H1 (cell line): ENCODE data around the gene GPATCH2L. TPM values are rescaled to one million over a fixed set of nuclear protein-coding genes. Genes with fewer than 3 reads are reported as not detected.

ENCODE experiments used
- CTCF ChIA-PET: fragments of 300-600 bp; sonication (Branson Sonifier 250); formaldehyde crosslinking; loops from one replicate; lab custom pipeline; 2021; ENCODE audit not compliant: partially characterized antibody; lab: Charles Lee
- POLR2A ChIA-PET: fragments of 300-600 bp; sonication (Branson Sonifier 250); formaldehyde crosslinking; loops from one replicate; lab custom pipeline; 2021; ENCODE audit warnings: inconsistent platforms; ENCODE audit not compliant: partially characterized antibody; lab: Charles Lee
- DNase-seq, 2 experiments: peaks; one replicate each; pipeline versions ENCODE4 v3.0.0 to v3.0.0-alpha.2; 2010 to 2022; ENCODE audit warnings: low spot score in 2 of 2, low read depth in 1 of 2, mixed read lengths in 1 of 2
- FAIRE-seq: peaks from 2 replicates; lab custom pipeline; 2011; peaks lifted over from hg19 to GRCh38; lab: Jason Lieb, UNC
- H2AFZ ChIP-seq: 2 replicates; pipeline ENCODE4 v1.8.1; 2012; ENCODE audit warnings: low read length, inconsistent platforms
- H2AK5ac ChIP-seq: 2 replicates; pipeline ENCODE4 v1.6.1; 2013; ENCODE audit warnings: low read depth, low read length
- H2BK120ac ChIP-seq: replicated peaks from 2 replicates; pipeline ENCODE3; 2013; ENCODE audit warnings: low read depth, low read length, inconsistent platforms
- H2BK12ac ChIP-seq: 2 replicates; pipeline ENCODE4 v1.6.1; 2013; ENCODE audit warnings: low read depth, low read length
- H2BK15ac ChIP-seq: 2 replicates; pipeline ENCODE4 v1.6.1; 2013; ENCODE audit warnings: low read length
- H2BK20ac ChIP-seq: 2 replicates; pipeline ENCODE4 v1.6.1; 2013; ENCODE audit warnings: low read length
- H2BK5ac ChIP-seq: 2 replicates; pipeline ENCODE4 v1.6.1; 2013; ENCODE audit warnings: low read depth, low read length
- H3K14ac ChIP-seq: 2 replicates; pipeline ENCODE4 v1.6.1; 2013; ENCODE audit warnings: inconsistent platforms; ENCODE audit not compliant: insufficient read length
- H3K18ac ChIP-seq: 2 replicates; pipeline ENCODE4 v1.6.1; 2013; ENCODE audit warnings: low read length; ENCODE audit errors: extremely low read depth
- H3K23ac ChIP-seq: 2 replicates; pipeline ENCODE4 v1.6.1; 2013; ENCODE audit warnings: inconsistent platforms; ENCODE audit not compliant: insufficient read length
- H3K23me2 ChIP-seq: 2 replicates; pipeline ENCODE4 v1.6.1; 2013; ENCODE audit warnings: low read depth, low read length
- H3K27ac ChIP-seq: 2 replicates; pipeline ENCODE4 v1.6.1; 2011; ENCODE audit warnings: low read depth, low read length, inconsistent platforms
- H3K27me3 ChIP-seq, 4 experiments: replicated peaks in 1 of 4; 1 replicate in 1 of 4; 2 replicates in 3 of 4; pipeline versions ENCODE4 v1.6.1 to v1.8.1; 2011 to 2013; ENCODE audit warnings: low read length in 3 of 4, mild to moderate bottlenecking in 3 of 4, inconsistent platforms in 2 of 4, mixed read lengths in 2 of 4, moderate library complexity in 1 of 4; ENCODE audit not compliant: control insufficient read depth in 3 of 4, insufficient read depth in 3 of 4; ENCODE audit errors: extremely low read depth in 1 of 4
- H3K36me3 ChIP-seq, 4 experiments: 2 replicates each; pipeline versions ENCODE4 v1.6.1 to v1.8.1; 2011 to 2013; ENCODE audit warnings: mild to moderate bottlenecking in 4 of 4, low read length in 3 of 4, moderate library complexity in 2 of 4, control low read depth in 1 of 4, inconsistent platforms in 1 of 4; ENCODE audit not compliant: insufficient read depth in 4 of 4, control insufficient read depth in 2 of 4
- H3K4ac ChIP-seq: replicated peaks from 2 replicates; pipeline ENCODE3; 2013; ENCODE audit warnings: low read length, low read depth, mixed read lengths, inconsistent platforms; ENCODE audit not compliant: insufficient read length
- H3K4me1 ChIP-seq, 4 experiments: replicated peaks in 1 of 4; 1 replicate in 1 of 4; 2 replicates in 3 of 4; pipeline versions ENCODE4 v1.6.1 to v1.8.1; 2011 to 2013; ENCODE audit warnings: low read length in 3 of 4, inconsistent platforms in 2 of 4, mixed read lengths in 1 of 4; ENCODE audit not compliant: insufficient read depth in 4 of 4, control insufficient read depth in 3 of 4
- H3K4me2 ChIP-seq, 2 experiments: 2 replicates each; pipeline versions ENCODE4 v1.6.1 to v1.8.1; 2011 to 2013; ENCODE audit warnings: low read depth in 2 of 2, low read length in 2 of 2, control low read depth in 1 of 2, inconsistent platforms in 1 of 2, mild to moderate bottlenecking in 1 of 2; ENCODE audit not compliant: insufficient read depth in 1 of 2
- H3K4me3 ChIP-seq, 4 experiments: fragments of 200-600, 300-600 bp in 1 of 4; sonication (generic), shearing (Covaris generic), sonication (Bioruptor Twin) in 1 of 4; 2 replicates each; pipeline versions ENCODE4 v1.5.1 to v1.8.1; 2011 to 2016; ENCODE audit warnings: low read length in 4 of 4, low read depth in 3 of 4, control low read depth in 2 of 4, inconsistent platforms in 2 of 4, mild to moderate bottlenecking in 2 of 4, mixed read lengths in 1 of 4, moderate library complexity in 1 of 4; ENCODE audit not compliant: insufficient read depth in 2 of 4; ENCODE audit errors: extremely low read depth in 1 of 4
- H3K56ac ChIP-seq: replicated peaks from 2 replicates; pipeline ENCODE3; 2013; ENCODE audit warnings: low read depth, mild to moderate bottlenecking, mixed read lengths, low read length, inconsistent platforms; ENCODE audit not compliant: insufficient read length
- H3K79me1 ChIP-seq: 2 replicates; pipeline ENCODE4 v1.6.1; 2013; ENCODE audit warnings: low read depth, low read length, control low read depth
- H3K79me2 ChIP-seq, 2 experiments: 2 replicates each; pipeline versions ENCODE4 v1.6.1 to v1.8.1; 2012 to 2013; ENCODE audit warnings: low read length in 2 of 2, mild to moderate bottlenecking in 2 of 2, inconsistent platforms in 1 of 2; ENCODE audit not compliant: insufficient read depth in 2 of 2, control insufficient read depth in 1 of 2
- H3K9ac ChIP-seq, 4 experiments: replicated peaks in 1 of 4; 1 replicate in 1 of 4; 2 replicates in 3 of 4; pipeline versions ENCODE4 v1.6.1 to v1.8.1; 2011 to 2013; ENCODE audit warnings: low read depth in 3 of 4, low read length in 3 of 4, control low read depth in 2 of 4, mild to moderate bottlenecking in 2 of 4, moderate library complexity in 2 of 4, inconsistent platforms in 1 of 4; ENCODE audit errors: extremely low read depth in 1 of 4
- H3K9me3 ChIP-seq, 2 experiments: 2 replicates each; pipeline versions ENCODE4 v1.6.1 to v1.8.1; 2012 to 2013; ENCODE audit warnings: mild to moderate bottlenecking in 2 of 2, moderate library complexity in 2 of 2, control low read depth in 1 of 2, inconsistent platforms in 1 of 2, low read depth in 1 of 2, low read length in 1 of 2, mixed read lengths in 1 of 2; ENCODE audit not compliant: insufficient read depth in 2 of 2
- H4K20me1 ChIP-seq, 2 experiments: replicated peaks in 1 of 2; 2 replicates each; pipeline versions ENCODE3 to v1.8.1; 2011 to 2013; ENCODE audit warnings: inconsistent platforms in 2 of 2, low read length in 2 of 2, mild to moderate bottlenecking in 1 of 2; ENCODE audit not compliant: insufficient read depth in 2 of 2, control insufficient read depth in 1 of 2
- H4K5ac ChIP-seq: 2 replicates; pipeline ENCODE4 v1.6.1; 2013; ENCODE audit warnings: low read length, low read depth, mixed read lengths, inconsistent platforms; ENCODE audit not compliant: insufficient read length
- H4K8ac ChIP-seq: 2 replicates; pipeline ENCODE4 v1.8.0; 2013; ENCODE audit warnings: mild to moderate bottlenecking, moderate library complexity, low read length, inconsistent platforms; ENCODE audit not compliant: insufficient read depth; ENCODE audit errors: extremely low read depth
- H4K91ac ChIP-seq: replicated peaks from 2 replicates; pipeline ENCODE3; 2013; ENCODE audit warnings: low read length, mixed read lengths, inconsistent platforms; ENCODE audit not compliant: insufficient read length
- CREB1 ChIP-seq: IDR thresholded peaks from 2 replicates; pipeline ENCODE4 v1.6.1; 2012; ENCODE audit warnings: inconsistent platforms
- HDAC2 ChIP-seq, 2 experiments: fragments of 300-600 bp in 1 of 2; sonication (generic) in 1 of 2; IDR thresholded peaks; 2 replicates each; pipeline ENCODE4 v1.6.1; 2011 to 2012; ENCODE audit warnings: low read depth in 2 of 2, low read length in 2 of 2, mild to moderate bottlenecking in 2 of 2, moderate library complexity in 2 of 2, borderline replicate concordance in 1 of 2, inconsistent platforms in 1 of 2
- HDAC6 ChIP-seq: IDR thresholded peaks from one replicate; pipeline ENCODE4 v1.7.1; 2012; ENCODE audit warnings: low read depth, mild to moderate bottlenecking, inconsistent platforms, low read length, moderate library complexity
- POU5F1 ChIP-seq: IDR thresholded peaks from 2 replicates; pipeline ENCODE4 v1.6.1; 2011; ENCODE audit warnings: low read depth, mild to moderate bottlenecking, low read length, moderate library complexity
- RAD21 ChIP-seq, 2 experiments: IDR thresholded peaks in 1 of 2; conservative IDR thresholded peaks in 1 of 2; 2 replicates each; pipeline ENCODE4 v1.6.1; 2011; ENCODE audit warnings: low read depth in 2 of 2, low read length in 2 of 2, improper control_type of control experiment in 1 of 2, inconsistent platforms in 1 of 2, mild to moderate bottlenecking in 1 of 2, moderate library complexity in 1 of 2
- RBBP5 ChIP-seq: IDR thresholded peaks from 2 replicates; pipeline ENCODE4 v1.7.1; 2012; ENCODE audit warnings: low read depth, mild to moderate bottlenecking, inconsistent platforms, low read length, moderate library complexity, borderline replicate concordance
- RFX5 ChIP-seq: IDR thresholded peaks from 2 replicates; pipeline ENCODE4 v1.6.1; 2011; ENCODE audit warnings: low read depth, low read length, improper control_type of control experiment, borderline replicate concordance
- RNF2 ChIP-seq: fragments of 200-900, 300-1000 bp; sonication (generic); IDR thresholded peaks from 2 replicates; pipeline ENCODE4 v1.7.1; 2016; ENCODE audit warnings: borderline replicate concordance, low read depth, mild to moderate bottlenecking, antibody characterized with exemption, low read length; ENCODE audit not compliant: poor library complexity, severe bottlenecking; ENCODE audit errors: missing control alignments
- SP2 ChIP-seq: IDR thresholded peaks from 2 replicates; pipeline ENCODE4 v1.6.1; 2012; ENCODE audit warnings: mild to moderate bottlenecking, low read length, inconsistent platforms
- TCF12 ChIP-seq: IDR thresholded peaks from 2 replicates; pipeline ENCODE4 v1.6.1; 2011; ENCODE audit warnings: low read depth, mild to moderate bottlenecking, low read length
- TEAD4 ChIP-seq: IDR thresholded peaks from 2 replicates; pipeline ENCODE4 v1.6.1; 2012; ENCODE audit warnings: low read depth, low read length, inconsistent platforms, mixed read lengths
- WGBS, 2 experiments: shearing (Covaris generic) in 1 of 2; methylation state at CpG; one replicate each; pipeline versions ENCODE4 v1.1.6 to v1.1.7; 2013 to 2015; ENCODE audit warnings: low lambda C conversion rate in 2 of 2, mixed read lengths in 2 of 2, inconsistent platforms in 1 of 2, low coverage in 1 of 2, missing lambda C conversion rate in 1 of 2; ENCODE audit not compliant: insufficient replicate concordance in 2 of 2, insufficient coverage in 1 of 2, insufficient read length in 1 of 2; ENCODE audit errors: extremely low coverage in 1 of 2, missing lambda C conversion rate in 1 of 2; 5-methylcytosine and 5-hydroxymethylcytosine counted together
- polyA plus RNA-seq, 7 experiments: library from polyadenylated mRNA; depleted of rRNA in 3 of 7; stranded (reverse) in 5 of 7; unstranded in 2 of 7; fragments of >200 nt in 5 of 7; fragments of 200-250 nt in 2 of 7; gene quantifications; 1 replicate in 5 of 7; 2 replicates in 1 of 7; 4 replicates in 1 of 7; pipeline versions ENCODE4 v1.2.1 to v1.2.3, GENCODE V29; 2011 to 2013; ENCODE audit warnings: missing spikeins in 2 of 7, mixed read lengths in 2 of 7
- total RNA-seq: library from RNA; stranded (reverse); fragmentation: NEBNext Ultra II Directional; extraction: Animal tissue kit (Norgen Biotek cat#: 25700); gene quantifications from 2 replicates; pipeline ENCODE4 v1.2.1, GENCODE V29; 2021
- TF ChIP-seq, protein P1 (sequence below): IDR thresholded peaks from 2 replicates; pipeline ENCODE4 v1.6.1; 2012; ENCODE audit warnings: inconsistent platforms

Gene GPATCH2L
- total and polyA plus RNA-seq, 2 of the 8 experiments (the other 6 are each of a cell fraction or from before 2014, with no cell fraction given) = 26.0 to 54.9 TPM

DNA sequence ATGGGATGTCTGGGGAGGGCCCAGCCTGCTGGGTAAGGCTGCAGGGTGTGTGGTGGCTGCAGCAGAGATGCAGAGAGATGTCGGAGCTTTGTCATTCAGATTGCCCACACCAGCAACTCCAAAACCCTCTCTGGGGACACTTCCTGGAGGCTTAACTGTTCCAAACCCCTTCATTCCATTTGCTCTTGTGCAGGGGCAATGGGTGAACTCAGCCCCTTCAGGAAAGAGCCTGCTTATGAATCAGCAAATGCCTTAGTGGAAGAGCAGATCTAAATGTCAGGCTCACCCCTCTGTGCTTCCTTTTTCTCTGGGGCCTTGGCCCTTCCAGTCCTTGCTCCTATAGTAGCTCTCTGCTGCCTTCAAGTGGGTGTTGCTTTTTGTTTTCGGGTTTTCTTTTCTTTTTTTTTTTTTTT lies 36.7 kb upstream of the GPATCH2L start:
- H3K9me3 ChIP-seq = no peaks in the 10 kb centered on the region
- peak overlapping the region; percentile 69 for H3K4ac ChIP-seq
- H4K91ac ChIP-seq = peak overlapping the region; percentile 97
- no peaks in the 10 kb centered on the region for H3K36me3 ChIP-seq
- H3K14ac ChIP-seq = no peak overlapping the region
- H2AFZ ChIP-seq = peak overlapping the region; percentile 54; the same call in 1 of the 2 replicates
- H2BK120ac ChIP-seq = peak overlapping the region; percentile 84
- no peak overlapping the region for H3K56ac ChIP-seq
- peaks cover 2% of the 10 kb centered on the region; the same call in 1 of the 2 replicates for H3K23me2 ChIP-seq
- no peak overlapping the region for H3K4me3 ChIP-seq
- H2BK12ac ChIP-seq = peak overlapping the region; percentile 86; the same call in 1 of the 2 replicates
- no peaks in the 10 kb centered on the region for H4K20me1 ChIP-seq
- ChIA-PET CTCF (interaction anchor here (0.7 to 4.8 kb wide), 14 partner anchors 10 to 320 kb away, joined by 3 to 24 read pairs (median 4); no protein-coding TSS in a partner anchor), POLR2A (interaction anchor here (1.9 to 2.1 kb wide), 2 partner anchors 9 to 21 kb away, joined by 5 to 9 read pairs; no protein-coding TSS in a partner anchor)
- 65% methylated on average over 2 of the region's 2 CpGs; no CpG with 5 or more reads in 1 of the 2 experiments for WGBS, 2 experiments
- H3K23ac ChIP-seq = no peak overlapping the region
- no peak overlapping the region for H4K8ac ChIP-seq
- H2BK15ac ChIP-seq = 0 out of 2 replicates have a peak overlapping the region, but pooled peaks have one; percentile 11
- H3K27me3 ChIP-seq = peaks cover 0 to 4% (median 3%) of the 10 kb centered on the region in 4 experiments; a peak in 2 of 7 replicates
- H2AK5ac ChIP-seq = no peak overlapping the region; the same call in 1 of the 2 replicates
- DNase-seq (no peak), FAIRE-seq (peak; percentile 85)
- no peaks in the 10 kb centered on the region for H3K79me2 ChIP-seq
- H3K79me1 ChIP-seq = no peaks in the 10 kb centered on the region
- H3K4me2 ChIP-seq = peak overlapping the region; percentile 9 to 47
- peak overlapping the region; percentile 63 for H3K18ac ChIP-seq
- peak overlapping the region; percentile 61; the same call in 1 of the 2 replicates for H2BK5ac ChIP-seq
- no peak overlapping the region for H3K27ac ChIP-seq
- H4K5ac ChIP-seq = no peak overlapping the region
- peaks cover 21 to 39% (median 25%) of the 10 kb centered on the region in 4 experiments for H3K4me1 ChIP-seq
- no peak overlapping the region for H3K9ac ChIP-seq
- peak overlapping the region; percentile 82; the same call in 1 of the 2 replicates for H2BK20ac ChIP-seq
- TF ChIP-seq, protein P1, sequence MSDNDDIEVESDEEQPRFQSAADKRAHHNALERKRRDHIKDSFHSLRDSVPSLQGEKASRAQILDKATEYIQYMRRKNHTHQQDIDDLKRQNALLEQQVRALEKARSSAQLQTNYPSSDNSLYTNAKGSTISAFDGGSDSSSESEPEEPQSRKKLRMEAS = no peak
- TF ChIP-seq CREB1 (no peak), HDAC6 (no peak), HDAC2 (IDR thresholded peaks at IDR 0.05; ENCODE audit: borderline replicate concordance in 1 of 2, low read depth in 2 of 2, low read length in 2 of 2) (no peak), POU5F1 (no peak), RFX5 (no peak), TEAD4 (no peak), TCF12 (no peak), RNF2 (no peak), RBBP5 (no peak), RAD21 (IDR thresholded peaks at IDR 0.05 in 1 of 2, conservative IDR thresholded peaks at IDR 0.05 in 1 of 2; ENCODE audit: low read depth in 2 of 2, low read length in 2 of 2) (peak; percentile 43 to 55), SP2 (no peak)
